ENCODE data around the gene ASIC1. TPM values are rescaled to one million over a fixed set of nuclear protein-coding genes. Genes with fewer than 3 reads are reported as not detected.
A peak's percentile ranks its signal among the peaks of the same experiment; 100 is the strongest.
"Not testable (repeated sequence)": the region's sequence is repeated elsewhere in the genome, so short reads cannot be mapped to it uniquely, and the experiment has no call there.

The ASIC1 gene
- total RNA-seq, 2 donors from 2014 or later: 1.0 to 1.1 TPM

GRCh38 chr12:50024805-50025186, 32.6 kb upstream of the ASIC1 start:
- Histone ChIP-seq H3K4me1 (peaks cover 3% of the 10 kb centered on the region), H3K27ac (no peak overlapping the region), H3K9ac (ENCODE audit: low read depth in 2 of 2, low read length in 2 of 2) (peak overlapping the region; percentile 73 to 82), H3K9me3 (no peaks in the 10 kb centered on the region), H3K36me3 (no peaks in the 10 kb centered on the region), H3K4me3 (peak overlapping the region; percentile 83), H3K27me3 (no peaks in the 10 kb centered on the region)
- intact Hi-C loops (cut with DNase I): no loop called here
- no peak for DNase-seq
- TF ChIP-seq CTCF (IDR thresholded peaks at IDR 0.05): no peak

DNA sequence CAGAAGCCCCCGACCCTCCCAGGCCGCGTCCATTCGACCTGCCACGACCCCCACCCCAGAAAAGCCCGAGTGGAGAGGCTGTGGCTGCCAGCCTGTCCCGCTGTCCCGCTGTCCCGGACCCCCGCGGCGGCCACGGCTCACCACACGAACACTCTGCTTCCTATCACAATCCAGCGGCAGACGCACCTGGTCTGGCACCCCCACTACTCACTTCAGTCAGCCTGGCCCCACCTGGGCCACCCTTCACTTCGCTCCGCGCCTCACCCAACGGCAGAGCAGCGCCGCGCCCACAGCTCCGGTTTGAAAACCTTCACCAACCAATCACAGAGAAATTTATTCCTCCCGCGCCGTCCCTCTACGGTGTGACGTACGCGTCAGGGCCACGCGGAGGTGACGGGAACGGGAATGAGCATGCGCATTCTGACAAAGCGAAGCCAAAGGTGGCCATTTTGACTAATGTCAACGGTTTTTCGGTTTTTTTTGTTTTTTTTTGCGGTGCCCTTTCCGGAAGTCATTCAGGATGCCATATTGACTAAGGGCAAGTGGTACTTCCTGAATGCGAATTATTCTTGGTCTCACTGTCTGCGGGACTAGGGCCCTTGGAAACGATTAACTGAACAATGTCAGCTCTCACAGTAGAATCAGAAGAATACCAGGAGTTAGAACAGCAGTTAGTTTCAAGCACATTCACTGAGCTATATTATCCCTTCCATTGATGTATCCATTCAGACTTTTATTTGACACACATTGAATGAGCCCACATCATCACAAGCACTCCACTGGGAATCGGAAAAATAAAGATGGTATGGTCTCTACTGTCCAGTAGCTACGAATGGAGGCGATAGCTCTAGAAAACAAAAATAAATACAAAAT, 32.0 kb upstream of the ASIC1 start, which contains the start of gene RACGAP1:
Gene RACGAP1 (minus strand): TSS at position 308 of the 873 bp plus-strand sequence. CDS start 8,779 bp downstream, outside the sequence.
- no peak for TF ChIP-seq CTCF (IDR thresholded peaks at IDR 0.05)
- peak; percentile 98 for DNase-seq
- Histone ChIP-seq H3K36me3 (no peaks in the 10 kb centered on the region), H3K9ac (ENCODE audit: low read depth in 2 of 2, low read length in 2 of 2) (peak within 1 kb of the TSS; percentile 73 to 82), H3K27ac (peak within 1 kb of the TSS; percentile 35), H3K4me1 (peaks cover 3% of the 10 kb centered on the region), H3K4me3 (peak within 1 kb of the TSS; percentile 83), H3K9me3 (no peaks in the 10 kb centered on the region), H3K27me3 (no peaks in the 10 kb centered on the region)
- intact Hi-C loops (cut with DNase I): no loop called here

DNA sequence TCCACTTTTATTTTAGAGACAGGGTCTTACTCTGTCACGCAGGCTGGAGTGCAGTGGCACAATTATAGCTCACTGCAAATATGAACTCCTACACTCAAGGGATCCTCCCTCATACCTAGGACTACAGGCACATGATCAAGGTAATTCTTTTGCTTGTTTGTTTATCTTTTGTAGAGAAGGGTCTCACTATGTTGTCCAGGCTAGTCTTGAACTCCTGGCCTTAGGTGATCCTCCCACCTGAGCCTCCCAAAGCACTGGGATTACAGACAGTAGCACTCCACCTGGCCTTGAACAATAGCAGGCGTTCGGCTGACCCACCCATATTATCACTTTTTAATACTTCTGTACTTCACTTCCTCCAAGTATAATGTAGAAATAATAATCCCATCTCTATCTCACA, 30.7 kb upstream of the ASIC1 start:
- Histone ChIP-seq H3K9ac (ENCODE audit: low read depth in 2 of 2, low read length in 2 of 2) (no peak overlapping the region), H3K9me3 (no peaks in the 10 kb centered on the region), H3K4me1 (peaks cover 3% of the 10 kb centered on the region), H3K36me3 (no peaks in the 10 kb centered on the region), H3K4me3 (no peak overlapping the region), H3K27me3 (no peaks in the 10 kb centered on the region), H3K27ac (no peak overlapping the region)
- TF ChIP-seq CTCF (IDR thresholded peaks at IDR 0.05): no peak
- intact Hi-C loops (cut with DNase I): no loop called here
- DNase-seq: no peak

DNA sequence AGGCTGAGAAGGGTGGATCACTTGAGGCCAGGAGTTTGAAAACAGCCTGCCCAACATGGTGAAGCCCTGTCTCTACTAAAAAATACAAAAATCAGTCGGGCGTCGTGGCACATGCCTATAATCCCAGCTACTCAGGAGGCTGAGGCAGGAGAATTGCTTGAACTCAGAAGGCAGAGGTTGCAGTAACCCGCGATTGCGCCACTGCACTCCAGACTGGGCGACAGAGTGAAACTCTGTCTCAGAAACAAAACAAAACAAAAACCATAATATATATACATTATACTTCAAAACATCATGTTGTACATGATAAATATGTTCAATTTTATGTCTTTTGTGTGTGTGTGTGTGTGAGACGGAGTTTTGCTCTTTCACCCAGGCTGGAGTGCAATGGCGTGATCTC, 26.9 kb upstream of the ASIC1 start:
- H3K9ac ChIP-seq (ENCODE audit: low read depth in 2 of 2, low read length in 2 of 2); H3K4me1 ChIP-seq; H3K36me3 ChIP-seq; DNase-seq; H3K27me3 ChIP-seq; H3K27ac ChIP-seq; intact Hi-C loops (cut with DNase I); H3K4me3 ChIP-seq; H3K9me3 ChIP-seq: not testable (repeated sequence)

- no peak for TF ChIP-seq CTCF (IDR thresholded peaks at IDR 0.05)
- Histone ChIP-seq H3K27ac (no peak overlapping the region), H3K4me3 (peak overlapping the region; percentile 24), H3K9me3 (no peaks in the 10 kb centered on the region), H3K4me1 (no peaks in the 10 kb centered on the region), H3K9ac (ENCODE audit: low read depth in 2 of 2, low read length in 2 of 2) (peak overlapping the region in 1 of 2 donors; percentile 34), H3K36me3 (no peaks in the 10 kb centered on the region), H3K27me3 (no peaks in the 10 kb centered on the region)
- no peak for DNase-seq
- intact Hi-C loops (cut with DNase I): no loop called here
Observed at GRCh38 chr12:50032515-50032853, 24.9 kb upstream of the ASIC1 start.

Measured in colonic mucosa (tissue), 4 donors.